AG04449 (cell line): ENCODE results near the gene FRMD4A.
"Not testable (repeated sequence)": the region's sequence is repeated elsewhere in the genome, so short reads cannot be mapped to it uniquely, and the experiment has no call there.

Source experiments
- CTCF ChIA-PET: fragments of 350-600 bp; formaldehyde crosslinking; extraction: SDS; loops from one replicate; lab custom pipeline; 2021; ENCODE audit warnings: antibody characterized with exemption; lab: Yijun Ruan, JAX
- POLR2A ChIA-PET: fragments of 400-600, 350-600 bp; formaldehyde crosslinking; extraction: SDS; loops from one replicate; lab custom pipeline; 2020; ENCODE audit warnings: antibody characterized with exemption, inconsistent platforms; lab: Yijun Ruan, JAX
- DNase-seq: peaks from one replicate; pipeline ENCODE4 v3.0.0-alpha.2; 2010; ENCODE audit warnings: low read depth, low spot score
- H3K4me3 ChIP-seq: 2 replicates; pipeline ENCODE4 v1.5.1; 2011; ENCODE audit warnings: low read depth, mild to moderate bottlenecking, control low read depth, low read length
- TF ChIP-seq, protein P1 (sequence below): IDR thresholded peaks from one replicate; pipeline ENCODE4 v1.5.1; 2011; ENCODE audit warnings: mild to moderate bottlenecking, moderate library complexity, low read length, control low read depth, inconsistent platforms; ENCODE audit not compliant: insufficient read depth; ENCODE audit errors: missing control alignments

Gene FRMD4A

GRCh38 chr10:14050598-14050997 lies 280.1 kb downstream of the FRMD4A start:
- TF ChIP-seq, protein P1, sequence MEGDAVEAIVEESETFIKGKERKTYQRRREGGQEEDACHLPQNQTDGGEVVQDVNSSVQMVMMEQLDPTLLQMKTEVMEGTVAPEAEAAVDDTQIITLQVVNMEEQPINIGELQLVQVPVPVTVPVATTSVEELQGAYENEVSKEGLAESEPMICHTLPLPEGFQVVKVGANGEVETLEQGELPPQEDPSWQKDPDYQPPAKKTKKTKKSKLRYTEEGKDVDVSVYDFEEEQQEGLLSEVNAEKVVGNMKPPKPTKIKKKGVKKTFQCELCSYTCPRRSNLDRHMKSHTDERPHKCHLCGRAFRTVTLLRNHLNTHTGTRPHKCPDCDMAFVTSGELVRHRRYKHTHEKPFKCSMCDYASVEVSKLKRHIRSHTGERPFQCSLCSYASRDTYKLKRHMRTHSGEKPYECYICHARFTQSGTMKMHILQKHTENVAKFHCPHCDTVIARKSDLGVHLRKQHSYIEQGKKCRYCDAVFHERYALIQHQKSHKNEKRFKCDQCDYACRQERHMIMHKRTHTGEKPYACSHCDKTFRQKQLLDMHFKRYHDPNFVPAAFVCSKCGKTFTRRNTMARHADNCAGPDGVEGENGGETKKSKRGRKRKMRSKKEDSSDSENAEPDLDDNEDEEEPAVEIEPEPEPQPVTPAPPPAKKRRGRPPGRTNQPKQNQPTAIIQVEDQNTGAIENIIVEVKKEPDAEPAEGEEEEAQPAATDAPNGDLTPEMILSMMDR, result no peak
- H3K4me3 ChIP-seq, result no peak overlapping the region
- no peak for DNase-seq
- CTCF ChIA-PET, result interaction anchor here (1.3 kb wide), 1 partner anchor 9 kb away, joined by 4 read pairs; no protein-coding TSS in a partner anchor
- POLR2A ChIA-PET, result no interaction called here

DNA sequence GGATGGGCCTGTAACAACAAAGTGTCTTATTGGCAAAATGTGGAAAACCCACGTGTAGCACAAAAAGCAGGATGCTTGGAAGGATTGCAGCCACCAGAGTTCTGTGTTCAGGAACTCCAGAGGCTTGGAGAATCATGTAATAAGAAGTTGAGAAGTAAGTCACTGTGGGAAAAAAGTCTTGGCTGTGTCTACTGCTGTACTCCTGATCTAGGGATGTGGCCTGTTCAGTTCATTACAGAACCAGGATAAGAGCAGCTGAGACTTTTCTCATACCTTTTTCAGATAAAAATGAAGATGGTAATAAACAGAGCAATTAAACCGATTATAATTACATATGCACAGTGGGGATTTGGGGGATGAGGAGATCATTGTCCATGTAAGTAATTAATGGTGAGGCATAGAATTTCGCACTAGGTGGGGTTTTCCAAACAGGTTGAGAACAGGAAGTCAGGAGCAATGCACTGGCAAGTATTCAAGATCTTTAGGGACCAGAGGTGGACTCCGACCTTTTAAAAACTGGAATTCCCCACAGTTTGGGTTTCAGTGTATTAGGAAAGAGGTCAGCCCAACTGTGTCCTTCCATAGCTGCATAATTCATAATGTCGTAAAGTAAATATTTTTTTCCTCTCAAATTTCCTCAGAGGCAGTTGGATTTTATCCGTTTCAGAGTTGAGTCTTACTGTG lies 281.7 kb downstream of the FRMD4A start:
- ChIA-PET POLR2A (no interaction called here), CTCF (interaction anchor here (1.0 kb wide), 1 partner anchor 8 kb away, joined by 3 read pairs; no protein-coding TSS in a partner anchor)
- no peak overlapping the region for H3K4me3 ChIP-seq
- TF ChIP-seq, protein P1, result no peak
- no peak for DNase-seq

- no peak for DNase-seq
- TF ChIP-seq, protein P1, result no peak
- ChIA-PET POLR2A (no interaction called here), CTCF (no interaction called here)
- H3K4me3 ChIP-seq, result no peak overlapping the region
Observed at GRCh38 chr10:14047431-14047830, 283.3 kb downstream of the FRMD4A start.

- CTCF ChIA-PET, result interaction anchor here (1.2 to 1.7 kb wide), 3 partner anchors 8 to 21 kb away, joined by 4 to 5 read pairs (median 4); no protein-coding TSS in a partner anchor
- DNase-seq, POLR2A ChIA-PET, H3K4me3 ChIP-seq: not testable (repeated sequence)
Observed at GRCh38 chr10:14042051-14042450, 288.7 kb downstream of the FRMD4A start.

DNA sequence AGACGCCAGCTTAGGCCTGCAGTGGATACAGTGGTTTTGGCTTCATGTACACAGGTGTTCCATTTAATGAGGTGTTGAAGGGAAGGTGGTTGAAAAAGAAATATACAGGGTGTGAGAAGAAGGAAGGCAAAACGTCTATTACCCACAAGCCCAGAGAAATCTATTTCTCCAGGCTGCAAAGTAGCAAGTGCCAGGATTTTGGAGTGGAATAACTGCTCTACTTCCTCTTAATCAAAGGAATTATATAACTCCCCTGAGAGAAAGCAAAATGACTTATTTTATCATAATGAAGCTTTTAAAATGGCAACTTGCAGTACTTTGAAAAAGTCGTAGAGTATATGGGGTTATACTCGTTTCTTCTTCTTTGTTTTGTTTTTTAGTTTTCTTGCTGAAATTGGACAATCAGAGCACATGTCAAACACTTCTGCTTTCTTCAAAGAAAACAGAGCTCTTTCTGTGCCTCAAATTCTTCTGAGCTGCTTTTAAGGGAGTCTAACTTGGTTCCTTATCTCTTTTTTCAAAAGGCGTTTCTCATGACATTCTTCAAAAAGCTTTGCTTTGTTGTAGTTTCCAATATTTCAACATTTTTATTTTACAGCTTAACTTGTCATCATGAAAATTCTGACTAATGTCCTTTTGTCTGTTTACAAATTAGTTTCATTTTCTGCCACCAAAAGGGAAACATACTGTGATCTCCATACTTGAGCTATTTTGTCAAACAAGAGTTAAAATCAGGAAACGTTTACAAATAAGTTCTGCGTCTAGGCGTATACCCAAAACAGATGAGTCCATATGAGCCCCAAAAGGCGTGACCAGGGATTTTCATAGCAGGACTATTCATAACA lies 289.7 kb downstream of the FRMD4A start:
- DNase-seq, result no peak
- H3K4me3 ChIP-seq, result no peak overlapping the region
- ChIA-PET POLR2A (interaction anchor here (1.1 to 1.2 kb wide), 2 partner anchors 16 to 23 kb away, joined by 3 to 5 read pairs; no protein-coding TSS in a partner anchor), CTCF (interaction anchor here (0.9 to 1.7 kb wide), 10 partner anchors 8 to 252 kb away, joined by 3 to 8 read pairs (median 3); no protein-coding TSS in a partner anchor)
- TF ChIP-seq, protein P1, result no peak

- ChIA-PET CTCF (interaction anchor here (0.9 to 1.7 kb wide), 9 partner anchors 9 to 251 kb away, joined by 3 to 8 read pairs (median 3); no protein-coding TSS in a partner anchor), POLR2A (interaction anchor here (1.1 to 1.2 kb wide), 2 partner anchors 17 to 24 kb away, joined by 3 to 5 read pairs; no protein-coding TSS in a partner anchor)
- TF ChIP-seq, protein P1, result no peak
- DNase-seq, result peak; percentile 84
- H3K4me3 ChIP-seq, result no peak overlapping the region
Observed at GRCh38 chr10:14039968-14040668, 290.6 kb downstream of the FRMD4A start.
